ENCODE measurements around the gene CBX1. TPM values are rescaled to one million over a fixed set of nuclear protein-coding genes. Genes with fewer than 3 reads are reported as not detected.

The CBX1 gene
- total and polyA plus RNA-seq, 2 experiments from 2014 or later = 38.3 to 102 TPM

DNA sequence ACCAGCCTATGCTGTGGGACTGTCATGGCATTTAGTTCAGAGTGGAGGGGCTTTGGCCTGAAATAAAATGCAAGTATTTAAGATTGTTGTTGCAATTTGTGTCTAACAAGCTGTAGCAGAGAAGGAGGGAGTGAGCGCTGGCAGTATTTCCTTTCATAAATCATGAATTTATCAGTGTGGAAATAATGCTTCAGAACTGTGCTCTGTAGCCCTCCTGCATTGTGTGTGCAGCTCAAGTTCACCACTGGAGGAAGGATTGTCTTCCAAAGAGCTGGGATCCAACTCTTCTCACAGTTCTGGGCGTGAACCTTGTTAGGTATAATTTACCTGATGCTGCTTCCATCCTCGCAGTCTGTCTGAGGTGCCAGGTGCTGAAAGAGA lies 21.4 kb upstream of the CBX1 start:
- Histone ChIP-seq H3K9me3 (ENCODE audit: low read depth) (no peaks in the 10 kb centered on the region), H3K36me3 (peaks cover 25% of the 10 kb centered on the region), H3K27me3 (no peaks in the 10 kb centered on the region), H3K4me1 (ENCODE audit: low read depth) (no peaks in the 10 kb centered on the region), H3K4me3 (no peak overlapping the region), H3K27ac (no peak overlapping the region)
- DNase-seq (ENCODE audit: low read depth in 1 of 2, low spot score in 1 of 2) = no peak
- TF ChIP-seq, protein P1, sequence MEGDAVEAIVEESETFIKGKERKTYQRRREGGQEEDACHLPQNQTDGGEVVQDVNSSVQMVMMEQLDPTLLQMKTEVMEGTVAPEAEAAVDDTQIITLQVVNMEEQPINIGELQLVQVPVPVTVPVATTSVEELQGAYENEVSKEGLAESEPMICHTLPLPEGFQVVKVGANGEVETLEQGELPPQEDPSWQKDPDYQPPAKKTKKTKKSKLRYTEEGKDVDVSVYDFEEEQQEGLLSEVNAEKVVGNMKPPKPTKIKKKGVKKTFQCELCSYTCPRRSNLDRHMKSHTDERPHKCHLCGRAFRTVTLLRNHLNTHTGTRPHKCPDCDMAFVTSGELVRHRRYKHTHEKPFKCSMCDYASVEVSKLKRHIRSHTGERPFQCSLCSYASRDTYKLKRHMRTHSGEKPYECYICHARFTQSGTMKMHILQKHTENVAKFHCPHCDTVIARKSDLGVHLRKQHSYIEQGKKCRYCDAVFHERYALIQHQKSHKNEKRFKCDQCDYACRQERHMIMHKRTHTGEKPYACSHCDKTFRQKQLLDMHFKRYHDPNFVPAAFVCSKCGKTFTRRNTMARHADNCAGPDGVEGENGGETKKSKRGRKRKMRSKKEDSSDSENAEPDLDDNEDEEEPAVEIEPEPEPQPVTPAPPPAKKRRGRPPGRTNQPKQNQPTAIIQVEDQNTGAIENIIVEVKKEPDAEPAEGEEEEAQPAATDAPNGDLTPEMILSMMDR (IDR thresholded peaks at IDR 0.05; ENCODE audit: low read depth, low read length) = no peak

DNA sequence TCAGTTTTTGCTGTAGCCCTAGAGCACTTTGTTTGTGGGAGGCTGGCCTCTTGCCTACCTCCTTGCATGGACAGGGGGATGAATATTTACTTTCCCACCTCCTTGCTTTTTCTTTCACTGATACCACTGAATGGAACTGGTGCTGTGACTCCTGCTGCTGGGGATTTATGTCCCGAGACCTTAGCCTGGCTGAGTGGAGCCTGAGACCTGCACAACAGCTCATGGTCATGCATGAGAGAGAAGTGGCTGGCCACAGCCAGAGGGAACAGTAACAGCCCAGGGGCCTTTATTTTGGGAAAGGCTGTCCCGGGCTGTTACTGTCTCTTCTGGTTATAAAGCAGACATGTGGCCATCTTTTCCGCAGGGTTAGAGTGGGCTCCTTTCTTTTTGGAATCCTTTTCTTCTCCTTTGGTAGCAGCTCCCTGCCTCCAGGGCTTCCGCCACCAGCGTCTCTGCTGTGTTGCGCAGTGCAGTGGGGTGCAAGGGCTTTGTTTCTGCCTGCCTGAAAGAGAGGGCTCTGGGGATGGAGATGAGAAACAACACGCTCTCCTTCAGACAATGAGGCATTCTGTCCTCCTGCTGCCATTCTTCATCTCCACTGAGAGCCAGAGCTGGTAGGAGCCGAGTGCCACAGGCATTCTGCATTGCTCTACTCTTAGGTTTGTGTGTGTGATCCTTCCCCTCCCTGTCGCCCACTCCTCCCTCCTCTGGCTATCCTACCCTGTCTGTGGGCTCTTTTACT lies 20.8 kb upstream of the CBX1 start:
- Histone ChIP-seq H3K27ac (no peak overlapping the region), H3K4me1 (ENCODE audit: low read depth) (no peaks in the 10 kb centered on the region), H3K27me3 (no peaks in the 10 kb centered on the region), H3K9me3 (ENCODE audit: low read depth) (no peaks in the 10 kb centered on the region), H3K36me3 (peaks cover 27% of the 10 kb centered on the region), H3K4me3 (no peak overlapping the region)
- TF ChIP-seq, protein P1 (IDR thresholded peaks at IDR 0.05; ENCODE audit: low read depth, low read length) = no peak
- DNase-seq (ENCODE audit: low read depth in 1 of 2, low spot score in 1 of 2) = no peak

DNA sequence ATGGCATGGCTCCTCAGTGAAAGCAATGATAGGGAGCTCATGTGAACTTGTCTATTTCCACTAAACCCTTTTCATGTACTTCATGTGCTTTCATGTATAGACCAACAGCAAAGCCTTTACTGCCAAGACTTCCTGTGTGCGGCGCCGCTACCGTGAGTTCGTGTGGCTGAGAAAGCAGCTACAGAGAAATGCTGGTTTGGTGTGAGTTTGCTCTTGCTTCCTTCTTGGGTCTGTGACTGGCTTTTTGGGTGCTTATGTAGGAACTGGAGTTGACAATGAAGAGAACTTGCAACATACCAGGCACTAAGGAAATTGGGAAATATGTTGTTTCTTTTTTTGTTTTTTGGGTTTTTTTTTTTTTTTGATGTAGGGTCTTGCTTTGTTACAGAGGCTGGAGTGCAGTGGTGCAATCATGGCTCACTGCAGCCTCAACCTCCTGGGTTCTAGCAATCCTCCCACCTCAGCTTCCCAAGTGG lies 12.0 kb upstream of the CBX1 start:
- DNase-seq (ENCODE audit: low read depth in 1 of 2, low spot score in 1 of 2) = peak in 1 of 2 donors; percentile 19
- Histone ChIP-seq H3K9me3 (ENCODE audit: low read depth) (no peaks in the 10 kb centered on the region), H3K27ac (no peak overlapping the region), H3K4me3 (no peak overlapping the region), H3K4me1 (ENCODE audit: low read depth) (peaks cover 5% of the 10 kb centered on the region), H3K36me3 (peaks cover 8% of the 10 kb centered on the region), H3K27me3 (no peaks in the 10 kb centered on the region)
- TF ChIP-seq, protein P1 (IDR thresholded peaks at IDR 0.05; ENCODE audit: low read depth, low read length) = no peak

DNA sequence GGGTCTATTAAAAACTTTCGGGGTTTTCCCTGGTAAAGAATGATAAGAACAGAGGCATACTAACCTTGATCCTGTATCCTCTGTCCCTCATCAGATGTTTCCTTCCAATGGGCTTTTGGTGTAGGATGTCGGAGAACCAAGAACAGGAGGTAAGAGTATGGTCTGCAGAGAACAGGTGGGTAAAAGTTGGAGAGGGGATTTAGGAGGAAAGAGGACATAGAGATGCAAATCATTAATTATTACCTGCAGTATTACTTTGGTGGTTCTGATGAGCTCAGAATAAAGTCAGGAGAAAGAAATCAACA lies 10.6 kb upstream of the CBX1 start:
- no peaks in the 10 kb centered on the region for H3K27me3 ChIP-seq
- no peaks in the 10 kb centered on the region for H3K36me3 ChIP-seq
- no peak overlapping the region for H3K4me3 ChIP-seq
- DNase-seq (ENCODE audit: low read depth in 1 of 2, low spot score in 1 of 2) = no peak
- H3K27ac ChIP-seq = no peak overlapping the region
- no peaks in the 10 kb centered on the region for H3K9me3 ChIP-seq (ENCODE audit: low read depth)
- TF ChIP-seq, protein P1 (IDR thresholded peaks at IDR 0.05; ENCODE audit: low read depth, low read length) = no peak
- peaks cover 5% of the 10 kb centered on the region for H3K4me1 ChIP-seq (ENCODE audit: low read depth)

GRCh38 chr17:48110761-48111160 lies 9.5 kb upstream of the CBX1 start:
- Histone ChIP-seq H3K36me3 (no peaks in the 10 kb centered on the region), H3K27ac (no peak overlapping the region), H3K27me3 (no peaks in the 10 kb centered on the region), H3K4me3 (no peak overlapping the region), H3K9me3 (ENCODE audit: low read depth) (no peaks in the 10 kb centered on the region), H3K4me1 (ENCODE audit: low read depth) (peaks cover 5% of the 10 kb centered on the region)
- TF ChIP-seq, protein P1 (IDR thresholded peaks at IDR 0.05; ENCODE audit: low read depth, low read length) = no peak
- no peak for DNase-seq (ENCODE audit: low read depth in 1 of 2, low spot score in 1 of 2)

All from cardiac muscle cell (in vitro differentiated cells and primary cell).